ENCODE data around the gene UBAP1. TPM values are rescaled to one million over a fixed set of nuclear protein-coding genes. Genes with fewer than 3 reads are reported as not detected.
A peak's percentile ranks its signal among the peaks of the same experiment; 100 is the strongest.

UBAP1 gene
- total and polyA plus RNA-seq, 9 of the 15 experiments (the other 6 are each of a cell fraction or from before 2014, with no cell fraction given), result 1.3 to 33.4 (median 16.5) TPM

- TF ChIP-seq NCOA6 (IDR thresholded peaks at IDR 0.05), result no peak
- TF ChIP-seq RBM14 (IDR thresholded peaks at IDR 0.05; ENCODE audit: borderline replicate concordance, insufficient read depth, low read depth, low read length), result no peak
- TF ChIP-seq ZBTB34 (CRISPR knock-in tag; IDR thresholded peaks at IDR 0.05), result no peak
- no peak for TF ChIP-seq RNF2 (IDR thresholded peaks at IDR 0.05)
- peak; percentile 36 to 47; a peak in 3 of 4 replicates for TF ChIP-seq KDM1A (IDR thresholded peaks at IDR 0.05)
- peak; percentile 47; the same call in 1 of the 2 replicates for TF ChIP-seq NCOR1 (IDR thresholded peaks at IDR 0.05)
- no peak for TF ChIP-seq GTF2E2 (tag; IDR thresholded peaks at IDR 0.05)
- TF ChIP-seq SMAD4 (CRISPR knock-in tag; conservative IDR thresholded peaks at IDR 0.05), result peak; percentile 70
- TF ChIP-seq ZNF280A (IDR thresholded peaks at IDR 0.05; ENCODE audit: low read depth, partially characterized antibody), result no peak
- TF ChIP-seq HNRNPK (IDR thresholded peaks at IDR 0.05; ENCODE audit: low read depth, low read length, poor library complexity, severe bottlenecking), result no peak
- TF ChIP-seq ARID1B (IDR thresholded peaks at IDR 0.05), result peak; percentile 33; the same call in 1 of the 2 replicates
- TF ChIP-seq CBFA2T3 (IDR thresholded peaks at IDR 0.05), result peak; percentile 26
- peak; percentile 91 for TF ChIP-seq ZNF316 (IDR thresholded peaks at IDR 0.05)
- TF ChIP-seq ZNF143 (CRISPR knock-in tag; IDR thresholded peaks at IDR 0.05), result no peak
- no peak for TF ChIP-seq SMARCB1 (IDR thresholded peaks at IDR 0.05; ENCODE audit: insufficient read length, low read depth)
- no peak for TF ChIP-seq CHD1 (IDR thresholded peaks at IDR 0.05; ENCODE audit: low read length)
- TF ChIP-seq ZC3H4 (CRISPR knock-in tag; IDR thresholded peaks at IDR 0.05; ENCODE audit: borderline replicate concordance), result no peak
- no peak for TF ChIP-seq CCNT2 (IDR thresholded peaks at IDR 0.05; ENCODE audit: borderline replicate concordance, extremely low read depth, insufficient read length, low read depth, low read length)
- TF ChIP-seq MEIS2 (IDR thresholded peaks at IDR 0.05; ENCODE audit: partially characterized antibody), result no peak
- TF ChIP-seq PTBP1 (IDR thresholded peaks at IDR 0.05; ENCODE audit: low read depth, low read length), result no peak
- TF ChIP-seq ATF3 (IDR thresholded peaks at IDR 0.05), result peak; percentile 48
- TF ChIP-seq ATF3 (CRISPR knock-in tag; conservative IDR thresholded peaks at IDR 0.05), result no peak
- TF ChIP-seq CBX1 (IDR thresholded peaks at IDR 0.05; ENCODE audit: low read depth), result no peak
- no peak for TF ChIP-seq TEAD4 (IDR thresholded peaks at IDR 0.05; ENCODE audit: low read length)
- TF ChIP-seq TEAD4 (CRISPR knock-in tag; IDR thresholded peaks at IDR 0.05; ENCODE audit: borderline replicate concordance), result no peak
- TF ChIP-seq ZNF584 (CRISPR knock-in tag; IDR thresholded peaks at IDR 0.05; ENCODE audit: low read depth), result peak; percentile 63; the same call in 1 of the 2 replicates
- TF ChIP-seq ZNF431 (CRISPR knock-in tag; IDR thresholded peaks at IDR 0.05), result no peak
- no peak for TF ChIP-seq SREBF1 (IDR thresholded peaks at IDR 0.05; ENCODE audit: borderline replicate concordance, low read depth, low read length)
These were observed 7.1 kb downstream of the UBAP1 start (continued) for GRCh38 chr9:34185778-34186551.
